Measurements from ENCODE around the gene KANTR. TPM values are rescaled to one million over a fixed set of nuclear protein-coding genes. Genes with fewer than 3 reads are reported as not detected.

KANTR gene
- total RNA-seq, 1 donor from 2014 or later = 30.2 TPM

GRCh38 chrX:53078943-53079342 lies 15.0 kb upstream of the KANTR start:
- DNase-seq (ENCODE audit: low spot score) (no peak), ATAC-seq (no peak)
- intact Hi-C loops (cut with DNase I) = no loop called here

DNA sequence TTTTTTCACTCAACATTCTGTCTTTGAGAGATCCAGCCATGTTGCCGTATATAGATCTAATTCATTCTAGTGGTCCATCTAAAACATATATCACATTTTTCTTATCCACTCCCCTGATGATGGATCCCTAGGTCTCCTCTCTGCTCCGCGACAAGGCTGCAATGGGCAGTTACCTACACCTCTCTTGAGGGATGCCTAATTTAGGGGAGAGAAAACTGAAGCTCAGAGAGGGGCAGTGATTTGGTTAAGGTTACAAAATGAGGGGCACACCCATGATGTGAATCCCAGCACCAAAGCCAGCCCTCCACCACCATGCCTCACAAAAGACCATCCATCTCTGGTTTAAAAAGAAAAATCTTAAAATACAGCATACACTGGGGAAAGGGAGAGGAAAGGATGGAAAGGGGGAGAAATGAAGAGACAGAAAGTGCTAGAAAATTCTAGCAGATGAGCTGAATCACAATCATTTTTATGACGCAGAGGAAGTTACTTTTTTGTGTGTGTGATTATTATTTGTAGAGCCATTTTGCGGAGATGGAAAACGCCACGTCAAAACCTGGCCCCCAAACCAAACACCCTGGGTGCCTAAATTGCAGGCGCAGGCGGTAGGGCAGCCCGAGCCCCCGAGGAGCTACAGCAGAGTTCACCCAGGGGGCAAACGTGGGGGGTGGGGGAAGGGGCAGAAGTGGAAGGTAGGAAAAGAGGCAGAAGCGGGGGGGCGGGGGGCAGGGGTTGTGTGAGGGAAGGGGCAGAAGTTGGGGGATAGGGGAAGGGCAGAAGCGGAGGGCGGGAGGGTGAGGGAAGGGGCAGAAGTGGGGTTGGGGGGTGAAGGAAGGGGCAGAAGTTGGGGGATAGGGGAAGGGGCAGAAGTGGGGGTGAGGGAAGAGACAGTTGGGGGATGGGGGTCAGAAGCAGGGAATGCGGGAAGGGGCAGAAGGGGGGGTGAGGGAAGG lies 13.0 kb upstream of the KANTR start:
- intact Hi-C loops (cut with DNase I) = no loop called here
- no peak for ATAC-seq
- DNase-seq (ENCODE audit: low spot score) = no peak

GRCh38 chrX:53081925-53082772 lies 11.8 kb upstream of the KANTR start, which contains the start of gene TSPYL2:
TSS of gene TSPYL2 (plus strand) at chrX:53082367. CDS start at chrX:53082499, 132 bp downstream.
- DNase-seq (ENCODE audit: low spot score) (peak; percentile 96), ATAC-seq (peak; percentile 96)
- intact Hi-C loops (cut with DNase I) = no loop called here

DNA sequence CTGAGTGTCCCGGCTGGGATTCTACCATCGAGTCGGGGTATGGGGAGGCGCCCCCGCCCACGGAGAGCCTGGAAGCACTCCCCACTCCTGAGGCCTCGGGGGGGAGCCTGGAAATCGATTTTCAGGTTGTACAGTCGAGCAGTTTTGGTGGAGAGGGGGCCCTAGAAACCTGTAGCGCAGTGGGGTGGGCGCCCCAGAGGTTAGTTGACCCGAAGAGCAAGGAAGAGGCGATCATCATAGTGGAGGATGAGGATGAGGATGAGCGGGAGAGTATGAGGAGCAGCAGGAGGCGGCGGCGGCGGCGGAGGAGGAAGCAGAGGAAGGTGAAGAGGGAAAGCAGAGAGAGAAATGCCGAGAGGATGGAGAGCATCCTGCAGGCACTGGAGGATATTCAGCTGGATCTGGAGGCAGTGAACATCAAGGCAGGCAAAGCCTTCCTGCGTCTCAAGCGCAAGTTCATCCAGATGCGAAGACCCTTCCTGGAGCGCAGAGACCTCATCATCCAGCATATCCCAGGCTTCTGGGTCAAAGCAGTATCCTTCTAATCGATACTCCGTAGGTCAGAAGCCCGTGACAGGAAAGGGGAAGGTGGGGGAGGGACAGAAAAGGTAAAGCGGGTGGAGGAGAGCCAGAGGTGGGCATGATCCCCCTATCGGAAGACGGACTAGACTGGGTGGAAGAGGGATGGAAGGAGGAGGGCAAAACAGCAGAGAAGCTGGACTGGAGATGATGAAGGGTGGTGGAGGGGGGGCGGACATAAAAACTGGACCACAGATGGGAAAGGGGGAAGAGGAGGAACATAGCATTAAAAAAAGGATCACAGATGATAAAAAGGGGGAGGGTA lies 10.9 kb upstream of the KANTR start:
- DNase-seq (ENCODE audit: low spot score) (no peak), ATAC-seq (no peak)
- intact Hi-C loops (cut with DNase I) = no loop called here

GRCh38 chrX:53084043-53084570 lies 9.8 kb upstream of the KANTR start:
- intact Hi-C loops (cut with DNase I) = no loop called here
- ATAC-seq = no peak
- no peak for DNase-seq (ENCODE audit: low spot score)

DNA sequence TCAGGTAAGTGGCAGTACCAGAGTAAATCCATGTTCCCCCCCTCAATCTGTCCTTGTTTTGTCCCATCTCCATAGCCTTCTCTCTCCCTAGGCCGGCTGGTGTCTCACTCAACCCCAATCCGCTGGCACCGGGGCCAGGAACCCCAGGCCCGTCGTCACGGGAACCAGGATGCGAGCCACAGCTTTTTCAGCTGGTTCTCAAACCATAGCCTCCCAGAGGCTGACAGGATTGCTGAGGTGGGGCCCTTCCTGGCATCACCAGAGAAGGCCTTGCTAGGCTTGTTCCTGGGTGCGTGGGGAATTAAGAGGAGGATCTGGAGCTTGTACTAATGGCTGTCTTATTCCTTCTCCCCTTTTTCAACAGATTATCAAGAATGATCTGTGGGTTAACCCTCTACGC lies 9.1 kb upstream of the KANTR start:
- intact Hi-C loops (cut with DNase I) = no loop called here
- DNase-seq (ENCODE audit: low spot score) (no peak), ATAC-seq (no peak)

GRCh38 chrX:53085661-53086229 lies 8.2 kb upstream of the KANTR start:
- intact Hi-C loops (cut with DNase I) = no loop called here
- ATAC-seq (no peak), DNase-seq (ENCODE audit: low spot score) (no peak)

GRCh38 chrX:53086464-53086863 lies 7.5 kb upstream of the KANTR start:
- intact Hi-C loops (cut with DNase I) = no loop called here
- DNase-seq (ENCODE audit: low spot score) (peak; percentile 75), ATAC-seq (no peak)

GRCh38 chrX:53087388-53087831 lies 6.5 kb upstream of the KANTR start:
- intact Hi-C loops (cut with DNase I) = no loop called here
- no peak for DNase-seq (ENCODE audit: low spot score)
- ATAC-seq = no peak

DNA sequence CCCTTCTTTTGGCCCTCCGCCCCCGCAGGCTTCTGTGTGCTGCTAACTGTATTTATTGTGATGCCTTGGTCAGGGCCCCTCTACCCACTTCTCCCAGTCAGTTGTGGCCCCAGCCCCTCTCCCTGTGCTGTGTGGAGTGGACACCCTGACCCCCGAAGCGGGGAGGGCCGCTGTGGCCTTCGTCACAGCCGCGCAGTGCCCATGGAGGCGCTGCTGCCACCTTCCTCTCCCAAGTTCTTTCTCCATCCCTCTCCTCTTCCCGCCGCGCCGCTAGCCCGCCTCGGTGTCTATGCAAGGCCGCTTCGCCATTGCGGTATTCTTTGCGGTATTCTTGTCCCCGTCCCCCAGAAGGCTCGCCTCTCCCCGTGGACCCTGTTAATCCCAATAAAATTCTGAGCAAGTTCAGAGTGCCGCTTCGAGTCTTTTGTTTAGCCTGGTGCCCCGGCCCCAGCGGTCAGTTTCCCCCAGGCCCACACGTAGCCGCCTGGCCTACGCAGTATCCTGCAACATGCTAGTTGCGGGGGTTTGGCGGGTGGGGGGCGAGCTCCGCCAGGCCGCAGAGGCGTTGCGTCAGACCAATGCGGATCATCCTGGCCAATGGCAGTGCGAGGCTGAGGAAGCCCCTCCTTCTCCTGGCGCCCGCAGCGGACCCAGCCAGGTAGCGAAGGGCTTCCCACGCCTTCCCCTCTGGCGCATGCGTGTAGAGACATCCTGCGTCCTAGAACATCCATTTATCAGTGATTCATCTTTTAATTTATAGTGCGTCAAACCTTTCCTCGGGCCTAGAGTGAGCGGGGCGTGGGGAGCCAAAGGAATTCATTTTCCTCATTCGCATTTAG lies 5.6 kb upstream of the KANTR start:
- intact Hi-C loops (cut with DNase I) = no loop called here
- ATAC-seq (peak; percentile 90), DNase-seq (ENCODE audit: low spot score) (peak; percentile 80)

GRCh38 chrX:53089224-53089842 lies 4.6 kb upstream of the KANTR start:
- no peak for DNase-seq (ENCODE audit: low spot score)
- ATAC-seq = peak; percentile 34
- intact Hi-C loops (cut with DNase I) = no loop called here

GRCh38 chrX:53089925-53090324 lies 4.0 kb upstream of the KANTR start:
- no peak for DNase-seq (ENCODE audit: low spot score)
- ATAC-seq = no peak
- intact Hi-C loops (cut with DNase I) = no loop called here

GRCh38 chrX:53091354-53091753 lies 2.6 kb upstream of the KANTR start:
- intact Hi-C loops (cut with DNase I) = no loop called here
- no peak for DNase-seq (ENCODE audit: low spot score)
- ATAC-seq = no peak

DNA sequence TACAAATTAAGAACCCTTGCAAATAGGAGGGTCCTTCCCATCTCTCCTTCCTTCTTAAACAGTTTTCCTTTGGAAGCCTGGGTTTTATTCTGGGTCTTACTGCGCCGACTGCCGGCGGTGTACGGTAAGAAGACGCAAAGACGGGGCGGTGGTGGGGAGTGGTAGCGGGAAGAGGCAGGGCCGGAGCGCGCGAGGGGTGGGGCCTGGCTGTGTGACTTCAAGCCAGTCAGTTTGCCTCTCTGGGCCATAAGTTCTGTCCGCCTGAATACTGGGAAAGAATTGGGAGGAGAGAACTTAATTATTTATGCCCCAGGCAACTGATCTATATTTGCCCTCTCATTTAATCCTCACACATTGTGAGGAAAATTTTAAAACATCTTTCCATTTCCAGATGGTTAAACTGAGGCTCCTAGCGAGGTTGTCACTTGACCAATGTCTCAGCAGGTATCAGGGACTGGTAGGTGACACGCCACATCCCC lies 726 bp upstream of the KANTR start:
- intact Hi-C loops (cut with DNase I) = no loop called here
- ATAC-seq (peak; percentile 82), DNase-seq (ENCODE audit: low spot score) (peak; percentile 85)

GRCh38 chrX:53094582-53094905 lies 602 bp downstream of the KANTR start:
- intact Hi-C loops (cut with DNase I) = no loop called here
- DNase-seq (ENCODE audit: low spot score) = no peak
- no peak for ATAC-seq

GRCh38 chrX:53095796-53096195 lies 1.9 kb downstream of the KANTR start:
- ATAC-seq = no peak
- intact Hi-C loops (cut with DNase I) = loop anchor here (2.0 kb wide), 1 partner anchor 39 kb away; no protein-coding TSS in a partner anchor
- no peak for DNase-seq (ENCODE audit: low spot score)

All from sciatic nerve (tissue), 2 donors.